H1 (cell line): ENCODE data around the gene CSNK2B. TPM values are rescaled to one million over a fixed set of nuclear protein-coding genes. Genes with fewer than 3 reads are reported as not detected.

ENCODE experiments used
- CHD2 ChIP-seq: IDR thresholded peaks from 2 replicates; pipeline ENCODE4 v1.6.1; 2012; ENCODE audit warnings: low read length, improper control_type of control experiment
- GABPA ChIP-seq: IDR thresholded peaks from 2 replicates; pipeline ENCODE4 v1.6.1; 2011; ENCODE audit warnings: mild to moderate bottlenecking, low read length, moderate library complexity, borderline replicate concordance; ENCODE audit not compliant: insufficient read depth
- HDAC6 ChIP-seq: IDR thresholded peaks from one replicate; pipeline ENCODE4 v1.7.1; 2012; ENCODE audit warnings: low read depth, mild to moderate bottlenecking, inconsistent platforms, low read length, moderate library complexity
- PHF8 ChIP-seq: fragments of 200-600 bp; sonication (generic); conservative IDR thresholded peaks from 2 replicates; pipeline ENCODE4 v1.7.1; 2012; ENCODE audit warnings: low read depth, mild to moderate bottlenecking, inconsistent platforms, low read length, moderate library complexity
- POU5F1 ChIP-seq: IDR thresholded peaks from 2 replicates; pipeline ENCODE4 v1.6.1; 2011; ENCODE audit warnings: low read depth, mild to moderate bottlenecking, low read length, moderate library complexity
- RXRA ChIP-seq: IDR thresholded peaks from 2 replicates; pipeline ENCODE4 v1.6.1; 2011; ENCODE audit warnings: low read depth, mild to moderate bottlenecking, low read length, moderate library complexity; ENCODE audit not compliant: insufficient read depth
- SIN3A ChIP-seq, 2 experiments: IDR thresholded peaks in 1 of 2; conservative IDR thresholded peaks in 1 of 2; 2 replicates each; pipeline ENCODE4 v1.6.1; 2011 to 2012; ENCODE audit warnings: low read length in 2 of 2, improper control_type of control experiment in 1 of 2, low read depth in 1 of 2, mild to moderate bottlenecking in 1 of 2
- SP1 ChIP-seq: IDR thresholded peaks from 2 replicates; pipeline ENCODE4 v1.6.1; 2011; ENCODE audit warnings: low read depth, low read length
- SUZ12 ChIP-seq: fragments of 200-600 bp; sonication (generic); IDR thresholded peaks from 2 replicates; pipeline ENCODE4 v1.6.1; 2012; ENCODE audit warnings: mild to moderate bottlenecking, inconsistent platforms, low read length, moderate library complexity, mixed read lengths
- polyA plus RNA-seq, 7 experiments: library from polyadenylated mRNA; depleted of rRNA in 3 of 7; stranded (reverse) in 5 of 7; unstranded in 2 of 7; fragments of >200 nt in 5 of 7; fragments of 200-250 nt in 2 of 7; gene quantifications; 1 replicate in 5 of 7; 2 replicates in 1 of 7; 4 replicates in 1 of 7; pipeline versions ENCODE4 v1.2.1 to v1.2.3, GENCODE V29; 2011 to 2013; ENCODE audit warnings: missing spikeins in 2 of 7, mixed read lengths in 2 of 7
- total RNA-seq: library from RNA; stranded (reverse); fragmentation: NEBNext Ultra II Directional; extraction: Animal tissue kit (Norgen Biotek cat#: 25700); gene quantifications from 2 replicates; pipeline ENCODE4 v1.2.1, GENCODE V29; 2021
- TF ChIP-seq, protein P1 (sequence below): fragments of 300-600 bp; sonication (generic); IDR thresholded peaks from 2 replicates; pipeline ENCODE4 v1.7.1; 2012; ENCODE audit warnings: low read length, moderate library complexity, mild to moderate bottlenecking, inconsistent platforms; ENCODE audit not compliant: insufficient replicate concordance

The CSNK2B gene
- total and polyA plus RNA-seq, 2 of the 8 experiments (the other 6 are each of a cell fraction or from before 2014, with no cell fraction given): 169 to 208 TPM

DNA sequence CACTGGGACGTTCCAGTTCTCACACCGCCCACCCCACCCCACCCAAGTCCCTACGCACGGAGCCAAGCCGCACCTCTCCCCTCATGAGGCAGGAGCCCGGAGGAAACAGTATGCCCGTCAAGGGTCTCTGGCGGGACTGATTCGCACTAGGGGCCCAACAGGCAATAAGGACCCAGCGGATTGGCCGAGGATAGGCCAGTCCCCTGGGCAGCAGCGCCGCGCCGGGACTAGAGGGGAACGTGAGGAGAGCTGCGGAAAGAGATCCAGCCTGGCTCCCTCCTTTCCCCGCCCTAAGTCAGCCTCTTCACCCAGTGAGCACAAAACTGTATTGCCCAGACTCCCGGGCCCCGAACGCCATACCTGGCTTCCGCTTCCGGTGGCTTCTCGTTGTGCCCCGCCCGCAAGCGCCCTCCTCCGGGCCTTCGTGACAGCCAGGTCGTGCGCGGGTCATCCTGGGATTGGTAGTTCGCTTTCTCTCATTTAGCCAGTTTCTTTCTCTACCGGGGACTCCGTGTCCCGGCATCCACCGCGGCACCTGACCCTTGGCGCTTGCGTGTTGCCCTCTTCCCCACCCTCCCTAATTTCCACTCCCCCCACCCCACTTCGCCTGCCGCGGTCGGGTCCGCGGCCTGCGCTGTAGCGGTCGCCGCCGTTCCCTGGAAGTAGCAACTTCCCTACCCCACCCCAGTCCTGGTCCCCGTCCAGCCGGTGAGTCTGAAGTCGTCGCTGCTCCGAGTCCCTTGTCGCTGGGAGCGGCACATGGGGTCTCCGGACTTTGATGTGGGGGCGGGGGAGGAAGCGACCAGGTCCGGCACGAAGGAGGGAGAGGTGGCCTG is at the start of gene CSNK2B (continued):
- TF ChIP-seq PHF8 (peak; percentile 70), SUZ12 (no peak), HDAC6 (no peak), SP1 (peak; percentile 83), CHD2 (no peak), POU5F1 (no peak), SIN3A (conservative IDR thresholded peaks at IDR 0.05 in 1 of 2, IDR thresholded peaks at IDR 0.05 in 1 of 2; ENCODE audit: low read depth in 1 of 2, low read length in 2 of 2) (peak in 1 of 2 experiments; percentile 94; a peak in 2 of 4 replicates), RXRA (no peak), GABPA (peak; percentile 89)
- TF ChIP-seq, protein P1, sequence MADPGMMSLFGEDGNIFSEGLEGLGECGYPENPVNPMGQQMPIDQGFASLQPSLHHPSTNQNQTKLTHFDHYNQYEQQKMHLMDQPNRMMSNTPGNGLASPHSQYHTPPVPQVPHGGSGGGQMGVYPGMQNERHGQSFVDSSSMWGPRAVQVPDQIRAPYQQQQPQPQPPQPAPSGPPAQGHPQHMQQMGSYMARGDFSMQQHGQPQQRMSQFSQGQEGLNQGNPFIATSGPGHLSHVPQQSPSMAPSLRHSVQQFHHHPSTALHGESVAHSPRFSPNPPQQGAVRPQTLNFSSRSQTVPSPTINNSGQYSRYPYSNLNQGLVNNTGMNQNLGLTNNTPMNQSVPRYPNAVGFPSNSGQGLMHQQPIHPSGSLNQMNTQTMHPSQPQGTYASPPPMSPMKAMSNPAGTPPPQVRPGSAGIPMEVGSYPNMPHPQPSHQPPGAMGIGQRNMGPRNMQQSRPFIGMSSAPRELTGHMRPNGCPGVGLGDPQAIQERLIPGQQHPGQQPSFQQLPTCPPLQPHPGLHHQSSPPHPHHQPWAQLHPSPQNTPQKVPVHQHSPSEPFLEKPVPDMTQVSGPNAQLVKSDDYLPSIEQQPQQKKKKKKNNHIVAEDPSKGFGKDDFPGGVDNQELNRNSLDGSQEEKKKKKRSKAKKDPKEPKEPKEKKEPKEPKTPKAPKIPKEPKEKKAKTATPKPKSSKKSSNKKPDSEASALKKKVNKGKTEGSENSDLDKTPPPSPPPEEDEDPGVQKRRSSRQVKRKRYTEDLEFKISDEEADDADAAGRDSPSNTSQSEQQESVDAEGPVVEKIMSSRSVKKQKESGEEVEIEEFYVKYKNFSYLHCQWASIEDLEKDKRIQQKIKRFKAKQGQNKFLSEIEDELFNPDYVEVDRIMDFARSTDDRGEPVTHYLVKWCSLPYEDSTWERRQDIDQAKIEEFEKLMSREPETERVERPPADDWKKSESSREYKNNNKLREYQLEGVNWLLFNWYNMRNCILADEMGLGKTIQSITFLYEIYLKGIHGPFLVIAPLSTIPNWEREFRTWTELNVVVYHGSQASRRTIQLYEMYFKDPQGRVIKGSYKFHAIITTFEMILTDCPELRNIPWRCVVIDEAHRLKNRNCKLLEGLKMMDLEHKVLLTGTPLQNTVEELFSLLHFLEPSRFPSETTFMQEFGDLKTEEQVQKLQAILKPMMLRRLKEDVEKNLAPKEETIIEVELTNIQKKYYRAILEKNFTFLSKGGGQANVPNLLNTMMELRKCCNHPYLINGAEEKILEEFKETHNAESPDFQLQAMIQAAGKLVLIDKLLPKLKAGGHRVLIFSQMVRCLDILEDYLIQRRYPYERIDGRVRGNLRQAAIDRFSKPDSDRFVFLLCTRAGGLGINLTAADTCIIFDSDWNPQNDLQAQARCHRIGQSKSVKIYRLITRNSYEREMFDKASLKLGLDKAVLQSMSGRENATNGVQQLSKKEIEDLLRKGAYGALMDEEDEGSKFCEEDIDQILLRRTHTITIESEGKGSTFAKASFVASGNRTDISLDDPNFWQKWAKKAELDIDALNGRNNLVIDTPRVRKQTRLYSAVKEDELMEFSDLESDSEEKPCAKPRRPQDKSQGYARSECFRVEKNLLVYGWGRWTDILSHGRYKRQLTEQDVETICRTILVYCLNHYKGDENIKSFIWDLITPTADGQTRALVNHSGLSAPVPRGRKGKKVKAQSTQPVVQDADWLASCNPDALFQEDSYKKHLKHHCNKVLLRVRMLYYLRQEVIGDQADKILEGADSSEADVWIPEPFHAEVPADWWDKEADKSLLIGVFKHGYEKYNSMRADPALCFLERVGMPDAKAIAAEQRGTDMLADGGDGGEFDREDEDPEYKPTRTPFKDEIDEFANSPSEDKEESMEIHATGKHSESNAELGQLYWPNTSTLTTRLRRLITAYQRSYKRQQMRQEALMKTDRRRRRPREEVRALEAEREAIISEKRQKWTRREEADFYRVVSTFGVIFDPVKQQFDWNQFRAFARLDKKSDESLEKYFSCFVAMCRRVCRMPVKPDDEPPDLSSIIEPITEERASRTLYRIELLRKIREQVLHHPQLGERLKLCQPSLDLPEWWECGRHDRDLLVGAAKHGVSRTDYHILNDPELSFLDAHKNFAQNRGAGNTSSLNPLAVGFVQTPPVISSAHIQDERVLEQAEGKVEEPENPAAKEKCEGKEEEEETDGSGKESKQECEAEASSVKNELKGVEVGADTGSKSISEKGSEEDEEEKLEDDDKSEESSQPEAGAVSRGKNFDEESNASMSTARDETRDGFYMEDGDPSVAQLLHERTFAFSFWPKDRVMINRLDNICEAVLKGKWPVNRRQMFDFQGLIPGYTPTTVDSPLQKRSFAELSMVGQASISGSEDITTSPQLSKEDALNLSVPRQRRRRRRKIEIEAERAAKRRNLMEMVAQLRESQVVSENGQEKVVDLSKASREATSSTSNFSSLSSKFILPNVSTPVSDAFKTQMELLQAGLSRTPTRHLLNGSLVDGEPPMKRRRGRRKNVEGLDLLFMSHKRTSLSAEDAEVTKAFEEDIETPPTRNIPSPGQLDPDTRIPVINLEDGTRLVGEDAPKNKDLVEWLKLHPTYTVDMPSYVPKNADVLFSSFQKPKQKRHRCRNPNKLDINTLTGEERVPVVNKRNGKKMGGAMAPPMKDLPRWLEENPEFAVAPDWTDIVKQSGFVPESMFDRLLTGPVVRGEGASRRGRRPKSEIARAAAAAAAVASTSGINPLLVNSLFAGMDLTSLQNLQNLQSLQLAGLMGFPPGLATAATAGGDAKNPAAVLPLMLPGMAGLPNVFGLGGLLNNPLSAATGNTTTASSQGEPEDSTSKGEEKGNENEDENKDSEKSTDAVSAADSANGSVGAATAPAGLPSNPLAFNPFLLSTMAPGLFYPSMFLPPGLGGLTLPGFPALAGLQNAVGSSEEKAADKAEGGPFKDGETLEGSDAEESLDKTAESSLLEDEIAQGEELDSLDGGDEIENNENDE: no peak
